Measurements from ENCODE around the gene ACTG2.

Gene ACTG2

DNA sequence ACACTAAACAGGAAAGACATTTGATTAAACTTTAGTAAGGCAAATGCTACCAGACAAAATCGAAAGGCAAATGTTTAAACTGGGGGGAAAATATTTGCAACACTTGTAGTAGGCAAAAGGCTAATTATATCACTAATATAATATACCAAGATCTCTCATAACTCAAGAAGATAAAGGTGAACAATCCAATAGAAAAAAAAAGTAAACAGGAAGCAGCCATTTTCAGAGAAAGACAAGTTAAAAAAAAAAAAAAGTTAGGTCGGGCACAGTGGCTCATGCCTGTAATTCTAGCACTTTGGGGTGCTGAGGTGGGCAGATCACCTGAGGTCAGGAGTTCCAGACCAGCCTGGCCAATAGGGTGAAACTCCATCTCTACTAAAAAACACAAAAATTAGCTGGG is 4.4 kb upstream of the ACTG2 start:
- no peak overlapping the region for H2AK5ac ChIP-seq (ENCODE audit: low read length, severe bottlenecking)

DNA sequence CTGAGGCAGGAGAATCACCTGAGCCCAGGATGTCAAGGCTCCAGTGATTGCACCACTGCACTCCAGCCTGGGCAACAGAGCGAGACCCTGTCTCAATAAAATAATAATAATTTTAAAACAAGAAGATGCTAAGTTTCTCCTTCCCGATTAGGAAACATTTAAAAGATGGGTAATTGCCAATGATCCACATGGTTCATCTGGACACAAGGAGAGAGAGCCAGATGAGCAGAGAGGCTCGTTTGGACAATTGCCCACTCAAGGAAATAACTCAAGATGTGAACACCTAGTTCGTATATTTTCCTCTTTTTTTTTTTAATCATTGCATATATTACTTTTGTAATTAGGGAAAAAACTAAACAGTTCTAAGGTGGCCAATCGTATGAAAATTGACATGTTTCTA is 3.6 kb upstream of the ACTG2 start:
- H2AK5ac ChIP-seq (ENCODE audit: low read length, severe bottlenecking): no peak overlapping the region
- peaks cover 0 to 87% of the 10 kb centered on the region in 2 experiments for H3K27me3 ChIP-seq (ENCODE audit: control insufficient read depth in 1 of 2, insufficient read depth in 1 of 2, low read length in 2 of 2)
- no peak overlapping the region for H3K27ac ChIP-seq (ENCODE audit: low read length, poor library complexity, severe bottlenecking)
- H3K14ac ChIP-seq (ENCODE audit: low read length in 2 of 2): no peak overlapping the region
- H2BK12ac ChIP-seq (ENCODE audit: low read length in 2 of 2): no peak overlapping the region
- no peak overlapping the region for H2BK120ac ChIP-seq (ENCODE audit: low read depth, low read length)
- no peak overlapping the region for H3K4me2 ChIP-seq (ENCODE audit: low read length, poor library complexity, severe bottlenecking)
- no peak overlapping the region for H3K4me3 ChIP-seq (ENCODE audit: insufficient read depth in 1 of 2, low read depth in 1 of 2, low read length in 2 of 2)
- H3K9ac ChIP-seq (ENCODE audit: low read length): no peak overlapping the region
- no peak overlapping the region for H4K91ac ChIP-seq (ENCODE audit: low read length)
- no peak overlapping the region for H3K23ac ChIP-seq (ENCODE audit: low read length in 2 of 2)
- peaks cover 26% of the 10 kb centered on the region for H3K4me1 ChIP-seq (ENCODE audit: control insufficient read depth, insufficient read depth, low read depth, low read length)
- no peaks in the 10 kb centered on the region for H3K9me3 ChIP-seq (ENCODE audit: control insufficient read depth, low read length)
- peaks cover 10% of the 10 kb centered on the region for H3K79me1 ChIP-seq (replicated peaks; ENCODE audit: low read length, poor library complexity, severe bottlenecking)
- H2BK5ac ChIP-seq (ENCODE audit: low read depth, low read length, poor library complexity, severe bottlenecking): no peak overlapping the region
- no peaks in the 10 kb centered on the region for H3K36me3 ChIP-seq (ENCODE audit: control insufficient read depth in 1 of 2, insufficient read depth in 2 of 2, low read depth in 1 of 2, low read length in 2 of 2)
- H2BK15ac ChIP-seq (ENCODE audit: low read depth, poor library complexity, severe bottlenecking): no peak overlapping the region
- H3K4ac ChIP-seq (ENCODE audit: low read depth in 1 of 2, low read length in 2 of 2): no peak overlapping the region
- no peak overlapping the region for H4K8ac ChIP-seq (ENCODE audit: low read length)
- no peak overlapping the region for H2AFZ ChIP-seq (ENCODE audit: low read depth, low read length)
- H3K18ac ChIP-seq (ENCODE audit: low read depth in 1 of 2, low read length in 2 of 2): no peak overlapping the region
- DNase-seq: no peak
- WGBS: 90% methylated on average over 1 of the region's 5 CpGs

More for the DNA sequence above, 4.4 kb upstream of the ACTG2 start:
- Histone ChIP-seq H3K4me3 (ENCODE audit: insufficient read depth in 1 of 2, low read depth in 1 of 2, low read length in 2 of 2) (no peak overlapping the region), H4K8ac (ENCODE audit: low read length) (no peak overlapping the region), H3K27me3 (ENCODE audit: control insufficient read depth in 1 of 2, insufficient read depth in 1 of 2, low read length in 2 of 2) (peaks cover 0 to 82% of the 10 kb centered on the region in 2 experiments), H3K4me1 (ENCODE audit: control insufficient read depth, insufficient read depth, low read depth, low read length) (peaks cover 21% of the 10 kb centered on the region), H2AFZ (ENCODE audit: low read depth, low read length) (no peak overlapping the region), H2BK5ac (ENCODE audit: low read depth, low read length, poor library complexity, severe bottlenecking) (no peak overlapping the region), H3K9me3 (ENCODE audit: control insufficient read depth, low read length) (no peaks in the 10 kb centered on the region), H3K4ac (ENCODE audit: low read depth in 1 of 2, low read length in 2 of 2) (no peak overlapping the region), H3K4me2 (ENCODE audit: low read length, poor library complexity, severe bottlenecking) (no peak overlapping the region), H4K91ac (ENCODE audit: low read length) (no peak overlapping the region), H2BK12ac (ENCODE audit: low read length in 2 of 2) (no peak overlapping the region), H2BK15ac (ENCODE audit: low read depth, poor library complexity, severe bottlenecking) (no peak overlapping the region), H3K23ac (ENCODE audit: low read length in 2 of 2) (no peak overlapping the region), H3K36me3 (ENCODE audit: control insufficient read depth in 1 of 2, insufficient read depth in 2 of 2, low read depth in 1 of 2, low read length in 2 of 2) (no peaks in the 10 kb centered on the region), H3K18ac (ENCODE audit: low read depth in 1 of 2, low read length in 2 of 2) (no peak overlapping the region), H3K14ac (ENCODE audit: low read length in 2 of 2) (no peak overlapping the region), H3K9ac (ENCODE audit: low read length) (no peak overlapping the region), H3K27ac (ENCODE audit: low read length, poor library complexity, severe bottlenecking) (no peak overlapping the region), H2BK120ac (ENCODE audit: low read depth, low read length) (no peak overlapping the region), H3K79me1 (replicated peaks; ENCODE audit: low read length, poor library complexity, severe bottlenecking) (peaks cover 3% of the 10 kb centered on the region)
- DNase-seq: no peak
- 100% methylated on average over 1 of the region's 2 CpGs for whole genome bisulfite sequencing

DNA sequence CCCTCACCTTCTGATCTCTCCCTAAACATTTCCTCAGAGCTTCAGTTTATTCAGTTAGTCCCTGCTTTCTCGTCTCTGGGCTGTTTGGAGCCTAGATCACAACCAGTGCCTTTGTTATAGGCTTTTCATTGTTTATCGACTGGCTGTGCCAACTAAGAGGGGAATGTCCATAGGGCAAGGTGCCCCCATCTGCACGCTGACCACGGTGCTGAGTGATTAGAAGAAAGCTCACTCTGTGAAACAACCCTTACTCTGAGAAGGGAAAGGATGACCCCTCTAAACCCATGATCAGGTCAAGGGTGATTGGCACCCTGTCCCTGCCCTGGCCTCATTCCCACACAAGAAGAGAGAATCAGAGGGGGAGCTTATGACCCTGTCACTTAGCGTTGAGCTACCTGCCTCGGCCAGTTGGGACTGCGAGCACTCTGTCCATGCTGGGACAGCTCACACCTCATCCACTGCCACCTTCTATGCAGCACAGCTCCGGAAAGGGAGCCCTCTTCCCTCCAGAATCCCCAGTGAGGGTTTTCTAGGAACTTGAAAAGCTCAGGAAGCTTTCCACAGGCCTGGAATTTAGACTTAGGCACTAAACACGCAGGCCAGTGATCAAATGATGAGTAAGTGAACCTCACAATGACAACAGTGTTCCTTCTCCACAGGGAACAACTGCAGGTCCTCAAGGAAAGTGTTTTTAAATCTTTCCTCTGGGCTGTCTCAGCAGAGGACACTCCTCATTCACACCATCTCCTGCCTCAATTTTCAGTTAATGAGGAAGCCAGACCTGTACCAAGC is 2.3 kb upstream of the ACTG2 start:
- H4K91ac ChIP-seq (ENCODE audit: low read length): no peak overlapping the region
- H3K4ac ChIP-seq (ENCODE audit: low read depth in 1 of 2, low read length in 2 of 2): no peak overlapping the region
- H2BK5ac ChIP-seq (ENCODE audit: low read depth, low read length, poor library complexity, severe bottlenecking): no peak overlapping the region
- no peak overlapping the region for H2AFZ ChIP-seq (ENCODE audit: low read depth, low read length)
- H3K36me3 ChIP-seq (ENCODE audit: control insufficient read depth in 1 of 2, insufficient read depth in 2 of 2, low read depth in 1 of 2, low read length in 2 of 2): no peaks in the 10 kb centered on the region
- no peak for DNase-seq
- peaks cover 30% of the 10 kb centered on the region for H3K4me1 ChIP-seq (ENCODE audit: control insufficient read depth, insufficient read depth, low read depth, low read length)
- peak overlapping the region; percentile 27 for H2AK5ac ChIP-seq (ENCODE audit: low read length, severe bottlenecking)
- WGBS: 69% methylated on average over 9 of the region's 9 CpGs
- no peak overlapping the region for H3K23ac ChIP-seq (ENCODE audit: low read length in 2 of 2)
- H3K79me1 ChIP-seq (replicated peaks; ENCODE audit: low read length, poor library complexity, severe bottlenecking): peaks cover 10% of the 10 kb centered on the region
- H3K27ac ChIP-seq (ENCODE audit: low read length, poor library complexity, severe bottlenecking): no peak overlapping the region
- H3K9ac ChIP-seq (ENCODE audit: low read length): no peak overlapping the region
- no peaks in the 10 kb centered on the region for H3K9me3 ChIP-seq (ENCODE audit: control insufficient read depth, low read length)
- no peak overlapping the region for H4K8ac ChIP-seq (ENCODE audit: low read length)
- no peak overlapping the region for H2BK12ac ChIP-seq (ENCODE audit: low read length in 2 of 2)
- peaks cover 0 to 96% of the 10 kb centered on the region in 2 experiments for H3K27me3 ChIP-seq (ENCODE audit: control insufficient read depth in 1 of 2, insufficient read depth in 1 of 2, low read length in 2 of 2)
- no peak overlapping the region for H3K4me2 ChIP-seq (ENCODE audit: low read length, poor library complexity, severe bottlenecking)
- no peak overlapping the region for H2BK120ac ChIP-seq (ENCODE audit: low read depth, low read length)
- H2BK15ac ChIP-seq (ENCODE audit: low read depth, poor library complexity, severe bottlenecking): no peak overlapping the region
- H3K14ac ChIP-seq (ENCODE audit: low read length in 2 of 2): no peak overlapping the region
- H3K18ac ChIP-seq (ENCODE audit: low read depth in 1 of 2, low read length in 2 of 2): no peak overlapping the region
- no peak overlapping the region for H3K4me3 ChIP-seq (ENCODE audit: insufficient read depth in 1 of 2, low read depth in 1 of 2, low read length in 2 of 2)

DNA sequence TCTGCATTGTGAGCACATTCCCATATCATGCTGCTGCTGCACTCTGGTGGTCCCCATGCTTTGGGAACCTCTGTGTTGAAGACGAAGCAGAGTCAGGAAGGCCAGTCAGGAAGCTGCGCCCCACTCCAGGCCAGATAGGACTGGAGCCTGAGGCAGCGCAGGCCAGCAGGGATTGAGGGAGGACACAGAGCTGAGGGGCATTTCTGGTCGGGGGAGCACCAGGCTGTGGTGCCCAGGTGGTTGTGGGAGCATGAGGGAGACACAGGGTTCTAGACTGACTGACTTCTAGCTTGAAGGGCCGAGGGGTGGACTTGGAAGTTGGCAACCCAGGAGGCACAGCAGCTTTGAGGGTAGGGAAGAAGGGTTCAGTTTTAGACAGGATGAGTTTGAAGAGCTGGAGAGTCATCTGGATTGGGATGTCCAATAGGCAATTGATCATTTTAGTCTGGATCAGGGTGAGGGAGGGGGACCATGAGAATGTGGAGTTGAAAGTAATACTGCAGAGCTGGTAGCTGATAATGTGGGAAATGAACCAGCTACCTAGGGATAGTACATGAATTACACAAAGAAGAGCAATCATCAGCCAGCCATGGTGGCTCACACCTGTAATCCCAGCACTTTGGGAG is 1.4 kb upstream of the ACTG2 start:
- Histone ChIP-seq H3K23ac (ENCODE audit: low read length in 2 of 2) (no peak overlapping the region), H3K14ac (ENCODE audit: low read length in 2 of 2) (no peak overlapping the region), H3K4me1 (ENCODE audit: control insufficient read depth, insufficient read depth, low read depth, low read length) (peaks cover 30% of the 10 kb centered on the region), H3K4me3 (ENCODE audit: insufficient read depth in 1 of 2, low read depth in 1 of 2, low read length in 2 of 2) (no peak overlapping the region), H2BK15ac (ENCODE audit: low read depth, poor library complexity, severe bottlenecking) (no peak overlapping the region), H3K9ac (ENCODE audit: low read length) (no peak overlapping the region), H3K4me2 (ENCODE audit: low read length, poor library complexity, severe bottlenecking) (no peak overlapping the region), H4K91ac (ENCODE audit: low read length) (no peak overlapping the region), H2BK12ac (ENCODE audit: low read length in 2 of 2) (no peak overlapping the region), H2AFZ (ENCODE audit: low read depth, low read length) (no peak overlapping the region), H3K18ac (ENCODE audit: low read depth in 1 of 2, low read length in 2 of 2) (no peak overlapping the region), H2BK120ac (ENCODE audit: low read depth, low read length) (no peak overlapping the region), H3K79me1 (replicated peaks; ENCODE audit: low read length, poor library complexity, severe bottlenecking) (peaks cover 10% of the 10 kb centered on the region), H3K4ac (ENCODE audit: low read depth in 1 of 2, low read length in 2 of 2) (no peak overlapping the region), H2AK5ac (ENCODE audit: low read length, severe bottlenecking) (peak overlapping the region; percentile 10), H3K27ac (ENCODE audit: low read length, poor library complexity, severe bottlenecking) (no peak overlapping the region), H3K27me3 (ENCODE audit: control insufficient read depth in 1 of 2, insufficient read depth in 1 of 2, low read length in 2 of 2) (peaks cover 0 to 90% of the 10 kb centered on the region in 2 experiments), H4K8ac (ENCODE audit: low read length) (no peak overlapping the region), H2BK5ac (ENCODE audit: low read depth, low read length, poor library complexity, severe bottlenecking) (no peak overlapping the region), H3K36me3 (ENCODE audit: control insufficient read depth in 1 of 2, insufficient read depth in 2 of 2, low read depth in 1 of 2, low read length in 2 of 2) (no peaks in the 10 kb centered on the region), H3K9me3 (ENCODE audit: control insufficient read depth, low read length) (no peaks in the 10 kb centered on the region)
- WGBS: 83% methylated on average over 5 of the region's 5 CpGs
- DNase-seq: no peak
